KOPT-K1 (cell line): ENCODE results near the gene ISG20.
A peak's percentile ranks its signal among the peaks of the same experiment; 100 is the strongest.
"Not testable (repeated sequence)": the region's sequence is repeated elsewhere in the genome, so short reads cannot be mapped to it uniquely, and the experiment has no call there.

Source experiments
- H3K27ac ChIP-seq: fragments of 200-600 bp; sonication (generic); 2 replicates; pipeline ENCODE4 v1.5.1; 2016; ENCODE audit warnings: antibody characterized with exemption, mild to moderate bottlenecking, low read depth, low read length; ENCODE audit not compliant: poor library complexity, severe bottlenecking
- H3K36me3 ChIP-seq: fragments of 200-600 bp; sonication (generic); 2 replicates; pipeline ENCODE4 v1.5.1; 2017; ENCODE audit warnings: antibody characterized with exemption, mild to moderate bottlenecking, low read length, moderate library complexity; ENCODE audit not compliant: insufficient read depth
- H3K9me3 ChIP-seq: fragments of 200-600 bp; sonication (generic); 2 replicates; pipeline ENCODE4 v1.5.1; 2017; ENCODE audit warnings: antibody characterized with exemption, low read length, mild to moderate bottlenecking; ENCODE audit not compliant: insufficient read depth, poor library complexity, severe bottlenecking

The ISG20 gene

GRCh38 chr15:88624971-88625490 is 13.8 kb upstream of the ISG20 start:
- peak overlapping the region; percentile 40 for H3K27ac ChIP-seq
- H3K9me3 ChIP-seq, result no peaks in the 10 kb centered on the region
- peaks cover 41% of the 10 kb centered on the region for H3K36me3 ChIP-seq

GRCh38 chr15:88625943-88626741 is 12.7 kb upstream of the ISG20 start:
- Histone ChIP-seq H3K36me3 (peaks cover 52% of the 10 kb centered on the region), H3K9me3 (no peaks in the 10 kb centered on the region), H3K27ac (peak overlapping the region; percentile 21)

- H3K36me3 ChIP-seq, result peaks cover 65% of the 10 kb centered on the region
Observed at GRCh38 chr15:88627463-88627862, 11.4 kb upstream of the ISG20 start.

GRCh38 chr15:88628018-88628654 is 10.7 kb upstream of the ISG20 start:
- H3K27ac ChIP-seq, result no peak overlapping the region
- H3K36me3 ChIP-seq, result peaks cover 72% of the 10 kb centered on the region
- H3K9me3 ChIP-seq, result no peaks in the 10 kb centered on the region

More at GRCh38 chr15:88627463-88627862, 11.4 kb upstream of the ISG20 start:
- Histone ChIP-seq H3K9me3 (no peaks in the 10 kb centered on the region), H3K27ac (no peak overlapping the region)

GRCh38 chr15:88629071-88629470 is 9.7 kb upstream of the ISG20 start:
- Histone ChIP-seq H3K27ac (no peak overlapping the region), H3K9me3 (no peaks in the 10 kb centered on the region), H3K36me3 (peaks cover 78% of the 10 kb centered on the region)

GRCh38 chr15:88630141-88630721 is 8.6 kb upstream of the ISG20 start:
- Histone ChIP-seq H3K9me3 (no peaks in the 10 kb centered on the region), H3K27ac (no peak overlapping the region), H3K36me3 (peaks cover 86% of the 10 kb centered on the region)

GRCh38 chr15:88630798-88631463 is 7.9 kb upstream of the ISG20 start:
- Histone ChIP-seq H3K9me3 (no peaks in the 10 kb centered on the region), H3K27ac (no peak overlapping the region), H3K36me3 (peaks cover 89% of the 10 kb centered on the region)

GRCh38 chr15:88631464-88632028 is 7.3 kb upstream of the ISG20 start:
- H3K27ac ChIP-seq, result no peak overlapping the region
- no peaks in the 10 kb centered on the region for H3K9me3 ChIP-seq
- H3K36me3 ChIP-seq, result peaks cover 89% of the 10 kb centered on the region

- H3K36me3 ChIP-seq, result peaks cover 78% of the 10 kb centered on the region
- H3K27ac ChIP-seq, H3K9me3 ChIP-seq: not testable (repeated sequence)
Observed at GRCh38 chr15:88632797-88633196, 6.0 kb upstream of the ISG20 start.

GRCh38 chr15:88634449-88634848 is 4.4 kb upstream of the ISG20 start:
- H3K36me3 ChIP-seq, result peaks cover 62% of the 10 kb centered on the region
- no peaks in the 10 kb centered on the region for H3K9me3 ChIP-seq
- peak overlapping the region; percentile 60 for H3K27ac ChIP-seq

- H3K36me3 ChIP-seq, result peaks cover 53% of the 10 kb centered on the region
- H3K27ac ChIP-seq, result peak overlapping the region; percentile 60
- no peaks in the 10 kb centered on the region for H3K9me3 ChIP-seq
Observed at GRCh38 chr15:88635318-88635717, 3.5 kb upstream of the ISG20 start.

GRCh38 chr15:88636050-88636449 is 2.8 kb upstream of the ISG20 start:
- H3K36me3 ChIP-seq, result peaks cover 46% of the 10 kb centered on the region
- peak overlapping the region; percentile 60 for H3K27ac ChIP-seq

GRCh38 chr15:88636654-88637053 is 2.2 kb upstream of the ISG20 start:
- Histone ChIP-seq H3K27ac (peak overlapping the region; percentile 60), H3K36me3 (peaks cover 40% of the 10 kb centered on the region), H3K9me3 (no peaks in the 10 kb centered on the region)

More at GRCh38 chr15:88636050-88636449, 2.8 kb upstream of the ISG20 start:
- H3K9me3 ChIP-seq, result no peaks in the 10 kb centered on the region

GRCh38 chr15:88637436-88637835 is 1.4 kb upstream of the ISG20 start:
- H3K9me3 ChIP-seq, result no peaks in the 10 kb centered on the region
- H3K36me3 ChIP-seq, result peaks cover 32% of the 10 kb centered on the region
- H3K27ac ChIP-seq, result no peak overlapping the region
